Measurements from ENCODE around the gene EFNA5. TPM values are rescaled to one million over a fixed set of nuclear protein-coding genes. Genes with fewer than 3 reads are reported as not detected.

EFNA5 gene
- total RNA-seq, 5 donors from 2014 or later (not counting 1 experiment from before 2014, with no cell fraction given) = 0.06 to 2.6 (median 0.21) TPM; not detected in 1

DNA sequence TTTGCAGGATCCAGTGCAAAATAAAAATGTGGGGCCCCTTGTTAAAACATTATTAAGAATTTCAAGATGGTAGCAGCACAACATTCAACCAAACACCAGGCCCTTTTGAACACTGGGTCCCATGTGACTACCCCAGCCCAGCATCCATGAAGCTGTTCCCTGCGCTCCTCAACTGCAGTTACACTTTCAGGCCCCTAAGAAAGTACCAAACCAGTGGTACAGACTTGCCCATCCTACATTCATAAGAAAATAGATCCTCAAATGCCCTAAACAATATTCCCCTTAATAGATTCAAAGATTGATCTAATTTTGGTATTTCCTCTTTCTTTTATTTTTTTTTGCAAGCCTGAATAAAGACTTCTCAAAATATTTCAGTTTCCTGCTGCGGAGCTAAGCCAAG, 201.7 kb downstream of the EFNA5 start:
- Histone ChIP-seq H3K27me3 (replicated peaks in 1 of 2; ENCODE audit: control insufficient read depth in 2 of 2, extremely low read depth in 1 of 2, insufficient read depth in 2 of 2, low read length in 1 of 2) (no peaks in the 10 kb centered on the region), H3K4me3 (ENCODE audit: control insufficient read depth in 1 of 2, extremely low read depth in 1 of 2, low read length in 1 of 2) (no peak overlapping the region), H3K36me3 (ENCODE audit: control insufficient read depth in 2 of 2, extremely low read depth in 1 of 2, insufficient read depth in 1 of 2, low read length in 1 of 2) (no peaks in the 10 kb centered on the region), H3K4me1 (ENCODE audit: control insufficient read depth in 1 of 2, extremely low read depth in 1 of 2, insufficient read depth in 2 of 2, low read length in 2 of 2) (peaks cover 0 to 18% of the 10 kb centered on the region in 2 experiments), H3K9me3 (no peaks in the 10 kb centered on the region), H3K27ac (ENCODE audit: low read length) (no peak overlapping the region)
- peaks cover 8 to 22% (median 9%) of the 10 kb centered on the region in 3 donors for H3K4me1 Mint-ChIP-seq
- ATAC-seq (replicated peaks in 1 of 4) (no peak), DNase-seq (no peak)
- H3K27ac Mint-ChIP-seq = no peak overlapping the region
- ChIA-PET CTCF (no interaction called here), POLR2A (no interaction called here)
- 86% methylated on average over 1 of the region's 2 CpGs for WGBS (ENCODE audit: insufficient coverage)
- H3K27me3 Mint-ChIP-seq = peaks cover 0 to 3% of the 10 kb centered on the region in 2 donors
- H3K4me3 Mint-ChIP-seq = no peak overlapping the region
- no peaks in the 10 kb centered on the region for H3K9me3 Mint-ChIP-seq
- no peaks in the 10 kb centered on the region for H3K36me3 Mint-ChIP-seq

DNA sequence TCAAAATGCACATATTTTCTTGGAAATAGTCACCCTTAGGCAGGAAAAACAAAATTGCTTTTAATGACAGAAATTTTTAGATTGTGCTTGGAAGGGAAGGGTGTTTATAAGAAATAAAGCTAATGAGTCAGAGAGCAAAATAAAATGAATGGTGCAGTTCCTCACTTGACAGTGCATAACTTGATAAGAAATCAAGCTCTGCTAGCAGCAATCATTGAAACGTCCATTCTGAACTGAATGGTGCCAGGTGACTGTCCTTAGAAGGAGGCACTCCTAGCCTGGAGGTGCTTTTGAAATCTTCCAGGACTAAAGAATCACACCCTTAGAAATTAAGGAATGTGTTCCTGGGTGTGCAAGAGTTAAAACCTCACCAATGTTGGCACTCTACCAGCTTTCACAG, 202.5 kb downstream of the EFNA5 start:
- no peaks in the 10 kb centered on the region for H3K36me3 Mint-ChIP-seq
- no peaks in the 10 kb centered on the region for H3K9me3 ChIP-seq
- no peaks in the 10 kb centered on the region for H3K27me3 ChIP-seq (replicated peaks in 1 of 2; ENCODE audit: control insufficient read depth in 2 of 2, extremely low read depth in 1 of 2, insufficient read depth in 2 of 2, low read length in 1 of 2)
- H3K27ac ChIP-seq (ENCODE audit: low read length) = no peak overlapping the region
- H3K27me3 Mint-ChIP-seq = no peaks in the 10 kb centered on the region
- H3K9me3 Mint-ChIP-seq = no peaks in the 10 kb centered on the region
- no peak for DNase-seq
- H3K4me1 Mint-ChIP-seq = peaks cover 8 to 19% (median 9%) of the 10 kb centered on the region in 3 donors
- no peak for ATAC-seq (replicated peaks in 1 of 4)
- no peaks in the 10 kb centered on the region for H3K36me3 ChIP-seq (ENCODE audit: control insufficient read depth in 2 of 2, extremely low read depth in 1 of 2, insufficient read depth in 1 of 2, low read length in 1 of 2)
- H3K4me3 Mint-ChIP-seq = no peak overlapping the region
- WGBS (ENCODE audit: insufficient coverage) = no CpG with 5 or more reads among the region's 1 CpG
- H3K27ac Mint-ChIP-seq = no peak overlapping the region
- ChIA-PET POLR2A (no interaction called here), CTCF (no interaction called here)
- H3K4me1 ChIP-seq (ENCODE audit: control insufficient read depth in 1 of 2, extremely low read depth in 1 of 2, insufficient read depth in 2 of 2, low read length in 2 of 2) = peaks cover 0 to 12% of the 10 kb centered on the region in 2 experiments
- H3K4me3 ChIP-seq (ENCODE audit: control insufficient read depth in 1 of 2, extremely low read depth in 1 of 2, low read length in 1 of 2) = no peak overlapping the region

DNA sequence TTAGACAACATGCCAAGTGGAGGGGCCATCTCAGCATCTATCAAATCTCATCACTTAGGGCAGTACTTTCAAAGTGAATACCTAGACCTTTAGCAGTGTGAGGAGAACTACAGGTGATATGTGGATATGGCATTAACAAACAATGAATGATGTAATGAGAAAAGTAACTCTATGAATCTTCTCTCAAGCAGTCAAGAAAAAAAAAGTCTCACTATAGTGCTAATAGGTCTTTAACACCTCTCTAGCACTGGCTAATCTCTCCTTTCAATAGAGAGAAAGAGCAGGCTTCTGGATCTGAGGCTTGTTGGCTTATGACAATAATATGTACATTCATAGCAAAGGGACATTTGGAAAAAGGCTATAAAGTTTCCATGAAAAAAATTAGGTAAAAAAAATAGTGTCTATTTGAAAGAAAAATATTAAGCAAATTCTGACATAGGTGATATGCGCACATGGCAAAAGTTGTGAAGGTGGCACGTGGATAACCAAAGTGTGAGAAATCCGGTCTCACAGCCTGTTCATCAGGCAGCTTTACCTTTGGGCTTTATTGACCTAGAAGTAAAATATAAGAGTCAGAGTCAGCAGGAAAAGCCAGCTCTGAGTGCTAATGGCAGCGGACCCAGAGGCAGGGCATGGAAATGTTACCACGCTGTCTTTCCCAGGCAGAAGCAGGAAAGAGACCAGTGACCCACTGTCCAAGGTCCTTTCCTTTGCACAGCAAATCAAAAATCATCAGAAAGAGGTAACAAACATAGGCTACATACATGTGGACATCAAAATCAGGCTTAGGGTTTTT, 203.4 kb downstream of the EFNA5 start:
- Histone ChIP-seq H3K27me3 (replicated peaks in 1 of 2; ENCODE audit: control insufficient read depth in 2 of 2, extremely low read depth in 1 of 2, insufficient read depth in 2 of 2, low read length in 1 of 2) (no peaks in the 10 kb centered on the region), H3K9me3 (no peaks in the 10 kb centered on the region), H3K4me1 (ENCODE audit: control insufficient read depth in 1 of 2, extremely low read depth in 1 of 2, insufficient read depth in 2 of 2, low read length in 2 of 2) (peaks cover 0 to 9% of the 10 kb centered on the region in 2 experiments), H3K4me3 (ENCODE audit: control insufficient read depth in 1 of 2, extremely low read depth in 1 of 2, low read length in 1 of 2) (no peak overlapping the region), H3K36me3 (ENCODE audit: control insufficient read depth in 2 of 2, extremely low read depth in 1 of 2, insufficient read depth in 1 of 2, low read length in 1 of 2) (no peaks in the 10 kb centered on the region), H3K27ac (ENCODE audit: low read length) (peak overlapping the region; percentile 15)
- 69% methylated on average over 5 of the region's 5 CpGs for WGBS (ENCODE audit: insufficient coverage)
- DNase-seq (peak in 5 of 35 experiments; percentile 4 to 36 (median 7)), ATAC-seq (replicated peaks in 1 of 4) (no peak)
- POLR2A ChIA-PET = interaction anchor here in 1 of 2 donors (0.5 kb wide), 1 partner anchor 25 kb away, joined by 7 read pairs; no protein-coding TSS in a partner anchor
- CTCF ChIA-PET = interaction anchor here in 1 of 2 donors (1.0 kb wide), 1 partner anchor 10 kb away, joined by 3 read pairs; no protein-coding TSS in a partner anchor
- H3K4me1 Mint-ChIP-seq = peaks cover 8 to 16% (median 9%) of the 10 kb centered on the region in 3 donors
- no peaks in the 10 kb centered on the region for H3K9me3 Mint-ChIP-seq
- H3K4me3 Mint-ChIP-seq = no peak overlapping the region
- peaks cover 0 to 3% of the 10 kb centered on the region in 2 donors for H3K27me3 Mint-ChIP-seq
- H3K36me3 Mint-ChIP-seq = no peaks in the 10 kb centered on the region
- H3K27ac Mint-ChIP-seq = no peak overlapping the region

DNA sequence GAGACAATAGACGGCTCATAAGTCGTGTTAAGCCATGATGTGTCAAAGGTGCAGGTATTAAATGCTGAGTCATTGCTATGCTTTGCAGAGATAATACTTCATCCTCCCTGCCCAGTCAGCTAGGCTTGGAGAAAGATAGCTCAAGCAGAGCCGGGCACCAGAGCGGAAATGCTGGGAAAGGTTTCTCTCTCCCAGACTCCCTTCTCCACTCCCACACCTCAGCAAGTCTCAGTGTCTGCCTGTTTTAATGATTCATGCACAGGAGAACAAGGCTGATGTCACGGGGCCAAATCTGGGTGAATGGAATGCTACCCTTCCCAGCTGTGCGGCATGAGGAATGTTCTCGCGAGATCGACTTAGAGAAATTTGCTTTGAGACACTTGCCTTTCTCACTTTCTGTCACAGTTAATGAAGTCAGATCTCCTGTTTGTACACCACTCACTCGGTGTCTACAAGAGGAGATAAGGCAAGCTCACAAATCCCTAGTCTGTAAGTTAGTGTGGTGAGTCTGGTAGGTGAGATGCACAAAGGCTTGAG, 204.4 kb downstream of the EFNA5 start:
- no peaks in the 10 kb centered on the region for H3K36me3 Mint-ChIP-seq
- WGBS (ENCODE audit: insufficient coverage) = 100% methylated on average over 7 of the region's 10 CpGs
- Histone ChIP-seq H3K36me3 (ENCODE audit: control insufficient read depth in 2 of 2, extremely low read depth in 1 of 2, insufficient read depth in 1 of 2, low read length in 1 of 2) (no peaks in the 10 kb centered on the region), H3K27ac (ENCODE audit: low read length) (no peak overlapping the region), H3K4me1 (ENCODE audit: control insufficient read depth in 1 of 2, extremely low read depth in 1 of 2, insufficient read depth in 2 of 2, low read length in 2 of 2) (peaks cover 0 to 9% of the 10 kb centered on the region in 2 experiments), H3K9me3 (no peaks in the 10 kb centered on the region), H3K4me3 (ENCODE audit: control insufficient read depth in 1 of 2, extremely low read depth in 1 of 2, low read length in 1 of 2) (no peak overlapping the region), H3K27me3 (replicated peaks in 1 of 2; ENCODE audit: control insufficient read depth in 2 of 2, extremely low read depth in 1 of 2, insufficient read depth in 2 of 2, low read length in 1 of 2) (no peaks in the 10 kb centered on the region)
- peaks cover 8 to 16% (median 9%) of the 10 kb centered on the region in 3 donors for H3K4me1 Mint-ChIP-seq
- no peak overlapping the region for H3K4me3 Mint-ChIP-seq
- no peak for DNase-seq
- ChIA-PET CTCF (no interaction called here), POLR2A (no interaction called here)
- H3K27me3 Mint-ChIP-seq = peaks cover 0 to 3% of the 10 kb centered on the region in 2 donors
- H3K27ac Mint-ChIP-seq = no peak overlapping the region
- ATAC-seq (replicated peaks in 1 of 4) = no peak
- no peaks in the 10 kb centered on the region for H3K9me3 Mint-ChIP-seq

DNA sequence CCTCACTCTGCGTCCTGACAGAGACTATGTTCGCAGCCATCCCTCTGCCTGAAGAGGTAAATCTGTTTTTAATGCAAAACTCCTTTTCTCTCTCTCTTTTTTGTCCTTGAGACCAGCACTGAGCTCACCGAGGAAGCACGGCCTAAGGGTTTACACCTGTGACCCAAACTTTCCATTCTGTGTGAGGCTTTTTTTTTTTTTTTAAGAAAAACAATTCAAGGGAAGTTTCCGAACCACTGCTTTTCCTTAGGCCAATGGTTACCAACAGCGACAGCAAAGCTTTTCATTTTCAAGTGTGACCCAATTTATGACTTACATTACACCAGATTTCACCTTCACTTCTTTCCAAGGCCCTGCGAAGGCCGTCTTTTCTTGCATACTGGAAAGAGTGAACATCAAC, 205.9 kb downstream of the EFNA5 start:
- Mint-ChIP-seq H3K36me3 (no peaks in the 10 kb centered on the region), H3K27me3 (peaks cover 0 to 3% of the 10 kb centered on the region in 2 donors), H3K4me1 (peaks cover 7 to 16% (median 9%) of the 10 kb centered on the region in 3 donors), H3K4me3 (no peak overlapping the region), H3K9me3 (no peaks in the 10 kb centered on the region), H3K27ac (no peak overlapping the region)
- no peak for DNase-seq
- ATAC-seq (replicated peaks in 1 of 4) = no peak
- H3K27me3 ChIP-seq (replicated peaks in 1 of 2; ENCODE audit: control insufficient read depth in 2 of 2, extremely low read depth in 1 of 2, insufficient read depth in 2 of 2, low read length in 1 of 2) = no peaks in the 10 kb centered on the region
- H3K27ac ChIP-seq (ENCODE audit: low read length) = no peak overlapping the region
- H3K4me1 ChIP-seq (ENCODE audit: control insufficient read depth in 1 of 2, extremely low read depth in 1 of 2, insufficient read depth in 2 of 2, low read length in 2 of 2) = peaks cover 0 to 9% of the 10 kb centered on the region in 2 experiments
- H3K4me3 ChIP-seq (ENCODE audit: control insufficient read depth in 1 of 2, extremely low read depth in 1 of 2, low read length in 1 of 2) = no peak overlapping the region
- ChIA-PET CTCF (no interaction called here), POLR2A (no interaction called here)
- 55% methylated on average over 2 of the region's 8 CpGs for WGBS (ENCODE audit: insufficient coverage)
- no peaks in the 10 kb centered on the region for H3K9me3 ChIP-seq
- no peaks in the 10 kb centered on the region for H3K36me3 ChIP-seq (ENCODE audit: control insufficient read depth in 2 of 2, extremely low read depth in 1 of 2, insufficient read depth in 1 of 2, low read length in 1 of 2)

DNA sequence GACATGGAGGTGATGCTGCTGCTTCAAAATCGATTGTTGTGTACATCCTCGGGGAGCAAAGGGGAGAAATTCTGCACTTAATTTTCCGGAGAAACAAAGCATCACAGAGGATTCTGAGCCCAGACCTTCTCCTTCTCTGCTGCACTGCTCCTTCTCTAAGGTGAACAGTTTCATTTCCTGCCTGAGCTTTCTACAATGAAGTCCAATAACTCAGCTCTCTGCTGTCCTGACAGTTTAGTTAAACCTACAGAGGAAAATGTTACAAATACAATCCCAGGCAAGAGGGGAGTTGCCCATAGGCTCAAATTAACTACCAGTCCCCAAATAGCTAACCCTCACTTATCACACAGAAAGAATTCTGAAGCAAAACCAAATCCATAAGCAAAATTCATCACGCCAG, 206.3 kb downstream of the EFNA5 start:
- Mint-ChIP-seq H3K27ac (no peak overlapping the region), H3K4me3 (no peak overlapping the region), H3K27me3 (peaks cover 0 to 3% of the 10 kb centered on the region in 2 donors), H3K4me1 (peaks cover 2 to 12% (median 5%) of the 10 kb centered on the region in 3 donors), H3K36me3 (no peaks in the 10 kb centered on the region), H3K9me3 (no peaks in the 10 kb centered on the region)
- Histone ChIP-seq H3K27ac (ENCODE audit: low read length) (no peak overlapping the region), H3K27me3 (replicated peaks in 1 of 2; ENCODE audit: control insufficient read depth in 2 of 2, extremely low read depth in 1 of 2, insufficient read depth in 2 of 2, low read length in 1 of 2) (no peaks in the 10 kb centered on the region), H3K4me3 (ENCODE audit: control insufficient read depth in 1 of 2, extremely low read depth in 1 of 2, low read length in 1 of 2) (no peak overlapping the region), H3K9me3 (no peaks in the 10 kb centered on the region), H3K36me3 (ENCODE audit: control insufficient read depth in 2 of 2, extremely low read depth in 1 of 2, insufficient read depth in 1 of 2, low read length in 1 of 2) (no peaks in the 10 kb centered on the region), H3K4me1 (ENCODE audit: control insufficient read depth in 1 of 2, extremely low read depth in 1 of 2, insufficient read depth in 2 of 2, low read length in 2 of 2) (peaks cover 0 to 9% of the 10 kb centered on the region in 2 experiments)
- POLR2A ChIA-PET = no interaction called here
- CTCF ChIA-PET = no interaction called here
- DNase-seq (no peak), ATAC-seq (replicated peaks in 1 of 4) (no peak)
- WGBS (ENCODE audit: insufficient coverage) = 61% methylated on average over 2 of the region's 4 CpGs
